Lower leg skin (tissue), 3 donors: ENCODE measurements around the gene BCAS4.

Source experiments
- POLR2A ChIP-seq, 2 donors: fragments of 450-650 bp; IDR thresholded peaks; one replicate each; pipeline ENCODE4 v1.6.1; 2016 to 2017; ENCODE audit warnings: antibody characterized with exemption in 2 of 2, mild to moderate bottlenecking in 1 of 2, moderate library complexity in 1 of 2
- TF ChIP-seq, protein P1 (sequence below), 3 donors: fragments of 450-650 bp; IDR thresholded peaks; one replicate each; pipeline ENCODE4 v1.5.1; 2016; ENCODE audit warnings: antibody characterized with exemption in 3 of 3, mild to moderate bottlenecking in 3 of 3, moderate library complexity in 2 of 3

DNA sequence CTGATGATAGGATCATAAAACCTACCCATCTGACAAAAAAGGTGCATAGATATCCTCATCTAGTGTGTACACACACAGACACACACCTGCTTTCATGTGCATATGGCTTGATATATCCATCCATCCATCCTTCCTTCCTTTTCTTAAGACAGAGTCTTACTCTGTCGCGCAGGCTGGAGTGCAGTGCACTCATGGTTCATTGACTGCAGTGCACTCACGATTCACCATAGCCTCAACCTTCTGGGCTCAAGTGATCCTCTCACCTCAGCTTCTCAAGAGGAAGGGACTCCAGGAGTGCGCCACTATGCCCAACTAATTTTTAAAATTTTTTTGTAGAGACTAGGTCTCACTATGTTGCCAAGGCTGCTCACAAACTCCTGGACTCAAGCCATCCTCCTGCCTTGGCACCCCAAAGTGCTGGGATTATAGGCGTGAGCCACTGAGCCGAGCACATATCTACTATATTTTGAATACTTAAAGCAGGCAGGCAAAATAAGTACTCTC, 109.3 kb downstream of the BCAS4 start:
- TF ChIP-seq, protein P1, sequence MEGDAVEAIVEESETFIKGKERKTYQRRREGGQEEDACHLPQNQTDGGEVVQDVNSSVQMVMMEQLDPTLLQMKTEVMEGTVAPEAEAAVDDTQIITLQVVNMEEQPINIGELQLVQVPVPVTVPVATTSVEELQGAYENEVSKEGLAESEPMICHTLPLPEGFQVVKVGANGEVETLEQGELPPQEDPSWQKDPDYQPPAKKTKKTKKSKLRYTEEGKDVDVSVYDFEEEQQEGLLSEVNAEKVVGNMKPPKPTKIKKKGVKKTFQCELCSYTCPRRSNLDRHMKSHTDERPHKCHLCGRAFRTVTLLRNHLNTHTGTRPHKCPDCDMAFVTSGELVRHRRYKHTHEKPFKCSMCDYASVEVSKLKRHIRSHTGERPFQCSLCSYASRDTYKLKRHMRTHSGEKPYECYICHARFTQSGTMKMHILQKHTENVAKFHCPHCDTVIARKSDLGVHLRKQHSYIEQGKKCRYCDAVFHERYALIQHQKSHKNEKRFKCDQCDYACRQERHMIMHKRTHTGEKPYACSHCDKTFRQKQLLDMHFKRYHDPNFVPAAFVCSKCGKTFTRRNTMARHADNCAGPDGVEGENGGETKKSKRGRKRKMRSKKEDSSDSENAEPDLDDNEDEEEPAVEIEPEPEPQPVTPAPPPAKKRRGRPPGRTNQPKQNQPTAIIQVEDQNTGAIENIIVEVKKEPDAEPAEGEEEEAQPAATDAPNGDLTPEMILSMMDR (IDR thresholded peaks at IDR 0.05): no peak
- no peak for TF ChIP-seq POLR2A (IDR thresholded peaks at IDR 0.05)
